ENCODE measurements around the gene SERHL2. TPM values are rescaled to one million over a fixed set of nuclear protein-coding genes. Genes with fewer than 3 reads are reported as not detected.
"Not testable (repeated sequence)": the region's sequence is repeated elsewhere in the genome, so short reads cannot be mapped to it uniquely, and the experiment has no call there.

The SERHL2 gene
- total RNA-seq (3.4 and 5.2 TPM in 2 replicates), polyA plus RNA-seq (2.7 and 10.8 TPM in 2 replicates)

GRCh38 chr22:42553475-42554361 lies at the start of gene SERHL2:
Gene SERHL2, plus strand, starts transcription at chr22:42553956. Its CDS starts 65 bp downstream, at chr22:42554021.
- DNase-seq (ENCODE audit: low read depth in 1 of 2, low spot score in 1 of 2): peak; percentile 89 to 90
- TF ChIP-seq CTCF (IDR thresholded peaks at IDR 0.05; ENCODE audit: low read depth, low read length): no peak
- H3K27me3 ChIP-seq: no peaks in the 10 kb centered on the region
- no peak within 1 kb of the TSS for H3K27ac ChIP-seq
- H3K9me3 ChIP-seq (ENCODE audit: low read depth): no peaks in the 10 kb centered on the region
- H3K4me3 ChIP-seq: peak within 1 kb of the TSS; percentile 23
- no peaks in the 10 kb centered on the region for H3K4me1 ChIP-seq (ENCODE audit: low read depth)
- no peaks in the 10 kb centered on the region for H3K36me3 ChIP-seq

- H3K27ac ChIP-seq; DNase-seq (ENCODE audit: low read depth in 1 of 2, low spot score in 1 of 2); H3K36me3 ChIP-seq; H3K9me3 ChIP-seq (ENCODE audit: low read depth); H3K4me1 ChIP-seq (ENCODE audit: low read depth); H3K4me3 ChIP-seq; H3K27me3 ChIP-seq: not testable (repeated sequence)
Measured at GRCh38 chr22:42508327-42508974, 45.3 kb upstream of the SERHL2 start.

GRCh38 chr22:42508975-42509364 lies 44.8 kb upstream of the SERHL2 start:
- DNase-seq (ENCODE audit: low read depth in 1 of 2, low spot score in 1 of 2); H3K4me3 ChIP-seq: not testable (repeated sequence)

GRCh38 chr22:42509548-42509947 lies 44.2 kb upstream of the SERHL2 start:
- Histone ChIP-seq H3K9me3 (ENCODE audit: low read depth) (no peaks in the 10 kb centered on the region), H3K4me1 (ENCODE audit: low read depth) (no peaks in the 10 kb centered on the region), H3K27me3 (no peaks in the 10 kb centered on the region), H3K27ac (no peak overlapping the region), H3K36me3 (no peaks in the 10 kb centered on the region), H3K4me3 (no peak overlapping the region)
- DNase-seq (ENCODE audit: low read depth in 1 of 2, low spot score in 1 of 2): no peak
- TF ChIP-seq CTCF (IDR thresholded peaks at IDR 0.05; ENCODE audit: low read depth, low read length): no peak

More at GRCh38 chr22:42508975-42509364, 44.8 kb upstream of the SERHL2 start:
- not testable (repeated sequence) for H3K27me3 ChIP-seq; H3K9me3 ChIP-seq (ENCODE audit: low read depth); H3K4me1 ChIP-seq (ENCODE audit: low read depth); H3K27ac ChIP-seq; H3K36me3 ChIP-seq

GRCh38 chr22:42511401-42511891 lies 42.3 kb upstream of the SERHL2 start:
- DNase-seq (ENCODE audit: low read depth in 1 of 2, low spot score in 1 of 2): peak in 1 of 2 donors; percentile 24
- Histone ChIP-seq H3K4me1 (ENCODE audit: low read depth) (no peaks in the 10 kb centered on the region), H3K27me3 (no peaks in the 10 kb centered on the region), H3K9me3 (ENCODE audit: low read depth) (no peaks in the 10 kb centered on the region), H3K36me3 (peaks cover 2% of the 10 kb centered on the region), H3K27ac (peak overlapping the region; percentile 34), H3K4me3 (no peak overlapping the region)
- no peak for TF ChIP-seq CTCF (IDR thresholded peaks at IDR 0.05; ENCODE audit: low read depth, low read length)

GRCh38 chr22:42512273-42512990 lies 41.3 kb upstream of the SERHL2 start:
- peak; percentile 28 to 70 for DNase-seq (ENCODE audit: low read depth in 1 of 2, low spot score in 1 of 2)
- not testable (repeated sequence) for H3K27me3 ChIP-seq; H3K9me3 ChIP-seq (ENCODE audit: low read depth); H3K4me3 ChIP-seq; H3K4me1 ChIP-seq (ENCODE audit: low read depth); H3K27ac ChIP-seq; H3K36me3 ChIP-seq
- TF ChIP-seq CTCF (IDR thresholded peaks at IDR 0.05; ENCODE audit: low read depth, low read length): peak; percentile 30

GRCh38 chr22:42514331-42514730 lies 39.4 kb upstream of the SERHL2 start:
- H3K36me3 ChIP-seq; H3K27me3 ChIP-seq; H3K4me3 ChIP-seq; DNase-seq (ENCODE audit: low read depth in 1 of 2, low spot score in 1 of 2); H3K4me1 ChIP-seq (ENCODE audit: low read depth); H3K27ac ChIP-seq; H3K9me3 ChIP-seq (ENCODE audit: low read depth): not testable (repeated sequence)

- DNase-seq (ENCODE audit: low read depth in 1 of 2, low spot score in 1 of 2); H3K4me3 ChIP-seq; H3K4me1 ChIP-seq (ENCODE audit: low read depth); H3K27me3 ChIP-seq; H3K27ac ChIP-seq; H3K36me3 ChIP-seq; H3K9me3 ChIP-seq (ENCODE audit: low read depth): not testable (repeated sequence)
Measured at GRCh38 chr22:42515304-42515703, 38.5 kb upstream of the SERHL2 start.

Measured in cardiac muscle cell (in vitro differentiated cells and primary cell).